Left kidney (tissue), 2 donors: ENCODE results near the gene ANXA3. TPM values are rescaled to one million over a fixed set of nuclear protein-coding genes. Genes with fewer than 3 reads are reported as not detected.

Source experiments
- DNase-seq: peaks from one replicate; pipeline ENCODE4 v3.0.0-alpha.2; 2013
- polyA plus RNA-seq: library from polyadenylated mRNA; unstranded; fragments of 120-200 nt; gene quantifications from one replicate; pipeline ENCODE4 v1.2.1, GENCODE V29; 2013; ENCODE audit not compliant: insufficient read length

The ANXA3 gene
- polyA plus RNA-seq, 1 donor: 55.0 TPM

- no peak for DNase-seq
Observed at GRCh38 chr4:78610546-78611214, 59.1 kb downstream of the ANXA3 start.

GRCh38 chr4:78611215-78611558 is 59.6 kb downstream of the ANXA3 start:
- no peak for DNase-seq

GRCh38 chr4:78612398-78613178 is 61.0 kb downstream of the ANXA3 start:
- DNase-seq: no peak

GRCh38 chr4:78613522-78614321 is 62.2 kb downstream of the ANXA3 start:
- no peak for DNase-seq

GRCh38 chr4:78616046-78616498 is 64.5 kb downstream of the ANXA3 start:
- no peak for DNase-seq

- no peak for DNase-seq
Observed at GRCh38 chr4:78618436-78618835, 66.9 kb downstream of the ANXA3 start.

GRCh38 chr4:78621395-78621794 is 69.8 kb downstream of the ANXA3 start:
- DNase-seq: no peak

GRCh38 chr4:78622253-78622979 is 70.8 kb downstream of the ANXA3 start:
- DNase-seq: no peak

- no peak for DNase-seq
Observed at GRCh38 chr4:78624048-78624447, 72.5 kb downstream of the ANXA3 start.

- DNase-seq: no peak
Observed at GRCh38 chr4:78625073-78625472, 73.5 kb downstream of the ANXA3 start.

GRCh38 chr4:78627046-78627965 is 75.7 kb downstream of the ANXA3 start:
- DNase-seq: no peak

- no peak for DNase-seq
Observed at GRCh38 chr4:78627966-78628678, 76.6 kb downstream of the ANXA3 start.

GRCh38 chr4:78629991-78630541 is 78.5 kb downstream of the ANXA3 start:
- DNase-seq: no peak

GRCh38 chr4:78630615-78631014 is 79.0 kb downstream of the ANXA3 start:
- DNase-seq: no peak

- no peak for DNase-seq
Observed at GRCh38 chr4:78634011-78634664, 82.6 kb downstream of the ANXA3 start.

- no peak for DNase-seq
Observed at GRCh38 chr4:78638337-78639172, 87.0 kb downstream of the ANXA3 start.

GRCh38 chr4:78640714-78641113 is 89.1 kb downstream of the ANXA3 start:
- no peak for DNase-seq

GRCh38 chr4:78642934-78643333 is 91.4 kb downstream of the ANXA3 start:
- DNase-seq: no peak
